8988T (cell line): ENCODE data around the gene ARHGAP10.
A peak's percentile ranks its signal among the peaks of the same experiment; 100 is the strongest.
"Not testable (repeated sequence)": the region's sequence is repeated elsewhere in the genome, so short reads cannot be mapped to it uniquely, and the experiment has no call there.

ENCODE experiments used
- DNase-seq: peaks from one replicate; pipeline ENCODE4 v3.0.0; 2011

Gene ARHGAP10

GRCh38 chr4:147994491-147995385 is 262.9 kb downstream of the ARHGAP10 start:
- DNase-seq, result no peak

DNA sequence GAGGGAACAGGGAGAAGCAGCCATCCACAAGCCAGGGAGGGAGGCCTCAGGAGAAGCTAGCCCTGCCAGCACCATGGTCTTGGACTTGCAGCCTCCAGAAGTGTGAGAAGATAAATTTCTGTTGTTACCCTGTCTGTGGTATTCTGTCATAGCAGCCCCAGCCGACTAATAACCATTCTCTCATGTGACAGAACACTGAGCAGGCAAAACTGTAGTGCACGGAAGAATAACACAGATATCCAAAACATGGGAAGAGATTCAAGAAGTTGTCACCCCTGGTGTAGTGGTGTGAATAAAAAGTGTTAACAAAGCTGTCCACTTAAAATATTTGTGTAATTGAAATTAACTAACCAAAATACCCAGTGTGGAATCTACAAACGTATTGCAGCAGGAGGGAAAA is 265.0 kb downstream of the ARHGAP10 start:
- no peak for DNase-seq

GRCh38 chr4:148000038-148000437 is 268.1 kb downstream of the ARHGAP10 start:
- not testable (repeated sequence) for DNase-seq

- no peak for DNase-seq
Observed at GRCh38 chr4:148004228-148004857, 272.5 kb downstream of the ARHGAP10 start.

GRCh38 chr4:148006001-148006400 is 274.1 kb downstream of the ARHGAP10 start:
- no peak for DNase-seq

GRCh38 chr4:148007314-148007760 is 275.4 kb downstream of the ARHGAP10 start:
- DNase-seq, result peak; percentile 18

DNA sequence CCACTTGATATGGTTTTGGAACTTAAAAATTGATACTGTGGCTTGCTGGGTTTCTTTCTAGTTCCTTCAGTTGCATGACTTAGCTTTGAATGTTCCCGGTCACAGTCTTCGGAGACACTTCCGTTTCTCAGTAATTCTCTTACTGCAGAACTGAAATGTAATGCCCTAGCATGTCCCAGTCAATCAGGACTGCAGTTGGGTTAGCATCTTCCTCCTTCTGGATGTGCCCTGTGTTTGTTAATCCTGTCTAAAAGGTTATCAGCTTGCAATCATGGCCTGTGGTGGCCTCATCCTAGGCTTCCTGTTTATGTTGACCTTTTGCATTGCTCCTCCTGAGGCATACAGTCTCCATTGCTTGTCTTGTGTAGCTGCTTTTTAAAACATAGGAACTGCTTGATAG is 275.9 kb downstream of the ARHGAP10 start:
- no peak for DNase-seq

DNA sequence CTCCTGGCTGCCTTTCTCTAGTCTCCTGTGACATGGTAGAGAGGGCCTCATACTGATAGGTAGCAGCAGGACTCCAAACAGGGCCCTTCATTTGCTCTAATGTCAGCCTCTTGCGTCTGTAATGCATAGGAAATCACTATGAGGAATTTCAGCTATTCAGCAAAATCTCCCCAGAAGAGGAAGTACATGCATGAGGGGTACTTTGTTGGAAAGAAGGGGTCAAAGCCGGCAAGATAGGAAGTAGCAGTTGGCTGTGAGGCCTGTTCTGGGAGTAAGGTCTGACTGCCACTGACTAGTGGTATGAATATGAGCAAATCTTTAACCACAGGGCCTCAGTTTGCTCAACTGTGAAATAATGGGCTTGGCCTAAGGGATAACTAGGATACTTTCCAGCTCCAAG is 283.2 kb downstream of the ARHGAP10 start:
- no peak for DNase-seq

DNA sequence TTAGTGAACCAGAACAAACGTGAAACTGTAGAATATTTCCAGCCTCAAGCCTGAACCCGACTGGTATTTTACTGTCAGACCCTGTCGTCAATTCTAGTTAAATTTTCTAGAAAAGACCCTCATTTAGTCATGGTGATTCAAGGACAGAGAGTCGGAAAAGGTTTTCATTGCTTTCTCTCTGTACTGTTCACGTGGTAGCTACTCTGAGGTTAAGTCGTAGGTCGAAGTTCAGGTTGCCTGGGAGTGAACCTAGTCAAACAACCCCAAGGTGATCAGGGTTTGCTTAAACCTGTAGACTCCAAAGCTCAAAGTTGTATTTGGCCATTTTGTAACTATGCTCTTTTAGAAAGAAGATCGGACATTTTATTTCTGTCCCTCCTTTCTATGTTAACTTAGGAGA is 283.6 kb downstream of the ARHGAP10 start:
- DNase-seq, result no peak

GRCh38 chr4:148016063-148016637 is 284.3 kb downstream of the ARHGAP10 start:
- no peak for DNase-seq

- DNase-seq, result no peak
Observed at GRCh38 chr4:148017801-148018200, 285.9 kb downstream of the ARHGAP10 start.

DNA sequence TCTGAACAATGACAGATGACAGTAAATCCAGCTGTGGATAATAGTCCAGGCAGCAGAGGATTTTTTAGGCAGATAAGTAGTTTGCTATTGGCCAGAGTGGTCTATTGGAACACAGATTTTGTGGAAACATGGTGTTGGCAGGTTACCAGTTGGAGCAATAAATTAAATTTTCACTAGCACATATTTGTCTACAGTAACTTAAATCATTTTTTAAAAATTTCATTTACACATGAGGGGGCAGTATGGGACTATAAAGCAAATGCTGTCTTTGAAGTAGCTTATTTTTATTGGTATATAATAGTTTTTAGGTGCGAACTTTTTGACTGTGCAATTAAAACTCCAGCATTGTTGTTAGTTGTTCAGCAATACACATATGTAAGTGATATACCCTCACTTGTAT is 289.8 kb downstream of the ARHGAP10 start:
- DNase-seq, result no peak

GRCh38 chr4:148022975-148023374 is 291.1 kb downstream of the ARHGAP10 start:
- DNase-seq, result no peak

DNA sequence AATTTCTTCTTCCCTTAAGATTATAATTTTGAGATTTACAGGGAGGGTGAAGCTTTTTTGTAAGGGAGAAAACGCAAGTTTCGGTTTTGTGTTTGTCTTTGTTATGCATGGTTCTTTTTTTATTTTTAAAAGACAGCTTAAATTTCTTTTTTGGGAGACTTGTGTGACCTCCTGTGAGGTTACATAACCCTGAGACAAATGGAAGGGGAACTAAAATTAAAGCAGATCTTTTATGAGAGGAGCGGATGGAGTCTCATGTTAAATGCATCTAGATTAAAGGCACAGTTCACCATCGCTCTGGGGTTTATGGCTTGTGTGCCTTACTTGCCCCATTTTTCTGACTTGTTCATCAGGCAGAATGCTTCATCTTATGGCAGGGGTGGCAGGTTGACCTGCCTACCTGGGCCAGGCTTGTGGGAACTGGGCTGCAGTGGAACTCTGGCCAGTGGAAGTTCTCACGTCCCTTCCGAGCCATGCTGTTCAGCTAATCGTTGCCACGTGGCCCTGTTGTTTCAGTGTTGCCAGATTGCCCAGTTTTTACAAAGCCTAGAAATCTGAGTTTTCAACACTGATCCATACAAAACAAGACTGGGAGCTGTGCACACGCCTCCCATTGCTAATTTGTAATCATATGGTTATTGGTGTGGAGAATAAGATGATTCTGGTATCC is 291.8 kb downstream of the ARHGAP10 start:
- DNase-seq, result no peak

DNA sequence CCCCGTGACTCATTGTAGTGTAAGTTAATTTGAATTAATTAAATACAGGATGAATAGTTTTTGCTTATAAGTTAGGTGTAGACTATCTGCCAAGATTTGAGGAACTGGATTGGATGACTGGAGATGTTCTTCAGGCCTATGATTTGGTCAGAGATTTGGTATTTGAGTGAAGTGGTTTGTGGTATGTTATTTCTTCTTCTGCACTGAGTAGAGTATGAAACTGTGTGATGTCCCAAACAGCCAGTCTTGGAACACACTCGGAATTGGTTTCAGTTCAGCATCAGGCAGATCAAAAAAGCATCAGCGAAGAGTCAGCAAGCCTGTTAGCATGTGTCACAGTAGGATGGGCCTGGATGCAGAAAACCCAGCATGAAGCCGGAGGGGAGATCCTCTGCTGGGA is 294.1 kb downstream of the ARHGAP10 start:
- no peak for DNase-seq

GRCh38 chr4:148027201-148027600 is 295.3 kb downstream of the ARHGAP10 start:
- DNase-seq, result no peak

- DNase-seq, result no peak
Observed at GRCh38 chr4:148029781-148030180, 297.9 kb downstream of the ARHGAP10 start.

GRCh38 chr4:148030193-148030873 is 298.4 kb downstream of the ARHGAP10 start:
- no peak for DNase-seq

- DNase-seq, result no peak
Observed at GRCh38 chr4:148034813-148035212, 302.9 kb downstream of the ARHGAP10 start.

DNA sequence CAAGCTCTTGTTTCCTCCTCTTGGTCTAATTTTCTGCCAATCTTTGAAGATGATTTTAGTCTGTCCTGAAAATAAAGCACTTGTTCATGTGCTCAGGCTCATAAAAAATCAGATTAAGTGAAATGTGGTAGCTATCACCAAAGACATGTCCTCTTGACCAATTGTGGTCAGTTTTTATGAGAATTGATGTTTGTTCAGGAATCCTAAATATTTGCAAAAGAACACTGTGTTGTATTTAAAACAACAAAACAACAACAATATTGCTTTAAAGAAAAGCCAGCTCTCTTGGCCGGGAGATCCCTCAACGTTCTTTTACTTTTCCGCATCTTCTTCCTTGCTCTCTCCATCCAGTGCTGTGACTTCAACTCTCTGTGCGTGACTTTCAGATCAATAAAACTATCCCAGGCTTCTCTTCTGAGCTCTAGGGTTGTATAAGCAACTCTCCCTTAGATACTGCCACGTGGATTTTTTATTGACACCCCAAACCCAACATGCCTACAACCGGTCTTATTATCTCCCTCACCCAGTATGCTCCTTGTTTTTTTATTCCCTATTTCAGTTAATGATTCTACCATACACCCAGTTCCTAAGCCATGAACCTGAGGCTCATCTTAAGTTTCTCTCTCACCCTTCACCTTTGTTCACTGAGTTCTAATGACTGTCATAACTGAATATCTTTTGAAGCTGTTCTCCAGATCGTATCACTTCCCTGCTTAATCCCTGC is 309.9 kb downstream of the ARHGAP10 start:
- DNase-seq, result no peak

DNA sequence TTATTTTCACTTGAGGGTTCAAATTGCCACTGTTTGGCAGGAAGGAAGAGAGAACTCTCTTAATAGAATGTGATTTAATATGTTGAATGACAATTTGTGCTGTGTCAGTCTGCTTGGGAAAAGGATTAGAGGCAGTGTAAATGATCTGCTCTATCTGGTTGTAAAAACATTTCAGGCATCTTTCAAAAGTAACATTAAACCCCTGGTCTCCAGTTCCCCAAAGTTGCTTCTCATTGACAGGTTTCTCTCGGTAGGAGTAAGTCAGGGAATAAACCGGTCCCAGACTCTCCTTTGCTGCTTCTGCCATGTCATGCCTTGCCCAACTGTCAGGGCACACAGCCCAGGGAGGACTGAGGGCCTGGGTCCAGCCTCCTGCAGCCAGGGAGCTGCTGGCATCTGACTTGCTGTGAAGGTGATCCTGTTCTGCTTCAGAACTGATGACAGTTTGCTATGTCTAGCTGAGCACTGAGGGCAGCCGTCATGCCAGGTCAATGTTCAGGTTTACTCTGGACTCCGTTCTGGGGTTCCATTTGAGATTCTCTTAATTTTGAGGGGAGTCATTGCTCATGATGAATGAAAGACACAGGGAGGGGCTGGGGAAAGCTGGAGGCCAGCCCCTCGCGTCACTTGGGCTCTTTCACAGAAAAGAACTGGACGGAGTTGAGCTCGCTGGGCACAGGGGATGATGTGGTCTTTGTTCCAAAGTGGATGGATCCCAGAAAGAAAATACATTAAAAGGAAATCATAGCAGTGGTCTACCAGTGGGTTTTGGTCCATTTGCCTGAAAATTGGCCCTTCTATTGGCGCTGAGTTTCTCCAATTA is 312.4 kb downstream of the ARHGAP10 start:
- no peak for DNase-seq
